GM18508 (cell line): ENCODE measurements around the gene UGT2B15.
"Not testable (repeated sequence)": the region's sequence is repeated elsewhere in the genome, so short reads cannot be mapped to it uniquely, and the experiment has no call there.

ENCODE experiments used
- ATAC-seq: cut with Tn5 transposase; IDR thresholded peaks from one replicate; pipeline ENCODE4 v1.9.1; 2021; ENCODE audit warnings: moderate number of reproducible peaks; ENCODE audit not compliant: insufficient read depth, unreplicated experiment

Gene UGT2B15

GRCh38 chr4:68670479-68670939 is at the start of gene UGT2B15:
TSS of gene UGT2B15 (minus strand) at chr4:68670652. CDS start at chr4:68670618, 34 bp downstream.
- not testable (repeated sequence) for ATAC-seq

DNA sequence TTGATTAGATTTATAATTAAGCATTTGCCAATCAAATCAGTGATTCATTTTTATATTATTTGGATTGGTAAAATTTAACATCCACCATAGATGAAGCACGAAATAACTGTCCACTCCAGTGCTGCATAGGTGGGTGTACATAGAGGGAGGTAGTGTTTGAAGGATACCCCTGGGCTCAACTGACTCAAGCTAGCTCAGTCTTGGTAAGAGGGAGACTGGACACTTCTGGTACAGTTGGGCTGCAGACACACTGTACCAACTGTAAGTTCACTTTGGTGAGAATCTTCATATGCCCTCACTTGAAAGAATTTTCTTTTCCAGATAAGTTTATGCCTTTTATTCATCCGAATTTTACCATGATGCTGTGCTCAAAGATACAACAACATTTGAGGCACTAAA is 48.6 kb upstream of the UGT2B15 start:
- no peak for ATAC-seq

- ATAC-seq: no peak
These were observed 48.1 kb upstream of the UGT2B15 start for GRCh38 chr4:68718447-68719074.

GRCh38 chr4:68717999-68718398 is 47.5 kb upstream of the UGT2B15 start:
- ATAC-seq: no peak

DNA sequence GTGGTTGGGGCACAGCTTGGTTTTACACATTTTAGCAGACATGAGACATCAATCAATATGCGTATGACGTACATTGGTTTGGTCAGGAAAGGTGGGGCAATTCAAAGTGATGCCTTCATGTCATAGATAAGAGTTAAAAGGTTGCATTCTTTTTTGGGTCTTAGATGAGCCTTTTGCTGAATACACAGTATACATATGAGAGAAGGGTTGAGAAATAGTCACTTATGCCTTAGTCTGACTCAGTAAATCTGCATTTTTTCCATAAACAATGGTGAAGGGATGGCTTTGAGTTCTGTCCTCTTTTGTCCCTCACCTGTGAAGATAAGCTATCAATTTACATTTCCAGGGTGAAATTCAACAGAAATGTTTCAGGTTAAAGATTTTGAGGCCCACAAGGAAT is 43.9 kb upstream of the UGT2B15 start:
- ATAC-seq: no peak

- ATAC-seq: no peak
These were observed 41.8 kb upstream of the UGT2B15 start for GRCh38 chr4:68712207-68712606.

- no peak for ATAC-seq
These were observed 38.1 kb upstream of the UGT2B15 start for GRCh38 chr4:68708566-68708965.

DNA sequence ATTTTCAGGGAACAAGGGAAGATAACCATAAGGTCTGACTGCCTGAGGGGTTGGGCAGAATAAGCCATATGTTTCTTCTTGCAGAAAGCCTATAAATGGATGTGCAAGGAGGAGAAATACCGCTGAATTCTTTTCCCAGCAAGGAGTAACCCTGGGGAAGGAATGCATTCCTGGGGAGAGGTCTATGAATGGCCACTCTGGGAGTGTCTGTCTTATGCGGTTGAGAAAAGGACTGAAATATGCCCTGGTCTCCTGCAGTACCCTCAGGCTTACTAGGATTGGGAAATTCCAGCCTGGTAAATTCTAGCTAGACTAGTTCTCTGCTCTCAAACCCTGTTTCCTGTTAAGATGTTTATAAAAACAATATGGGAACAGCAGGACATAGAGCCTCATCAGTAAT is 32.7 kb upstream of the UGT2B15 start:
- ATAC-seq: not testable (repeated sequence)

DNA sequence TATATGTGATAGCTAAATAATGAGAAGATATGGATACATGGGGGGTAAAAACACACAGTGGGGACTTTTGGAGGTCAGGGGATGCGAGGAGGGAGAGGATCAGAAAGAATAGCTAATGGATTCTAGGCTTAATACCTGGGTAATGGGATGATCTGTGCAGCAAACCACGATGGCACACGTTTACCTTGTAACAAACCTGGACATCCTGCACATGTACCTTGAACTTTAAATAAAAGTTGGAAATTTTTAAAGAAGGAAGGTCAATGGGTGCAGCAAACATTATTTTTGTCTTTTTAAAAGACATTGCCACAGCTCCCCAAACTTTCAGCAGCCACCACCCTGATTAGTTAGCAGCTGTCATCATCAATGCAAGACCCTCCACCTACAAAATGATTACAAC is 29.7 kb upstream of the UGT2B15 start:
- ATAC-seq: no peak

- no peak for ATAC-seq
These were observed 23.0 kb upstream of the UGT2B15 start for GRCh38 chr4:68693325-68694075.

DNA sequence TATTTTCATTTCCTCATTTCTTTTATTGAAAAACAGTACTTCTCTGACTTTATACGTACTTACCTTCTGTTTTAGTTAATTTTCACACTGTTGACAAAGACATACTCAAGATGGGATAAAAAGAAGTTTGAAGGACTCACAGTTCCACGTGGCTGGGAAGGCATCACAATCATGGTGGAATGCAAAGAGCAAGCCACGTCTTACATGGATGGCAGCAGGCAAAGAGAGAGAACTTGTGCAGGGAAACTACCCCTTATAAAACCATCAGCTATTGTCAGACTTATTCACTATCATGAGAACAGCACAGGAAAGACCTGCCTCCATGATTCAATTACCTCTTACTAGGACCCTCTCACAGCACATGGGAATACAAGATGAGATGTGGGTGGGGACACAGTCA is 20.7 kb upstream of the UGT2B15 start:
- ATAC-seq: no peak

- no peak for ATAC-seq
These were observed 12.6 kb upstream of the UGT2B15 start for GRCh38 chr4:68683034-68683433.

DNA sequence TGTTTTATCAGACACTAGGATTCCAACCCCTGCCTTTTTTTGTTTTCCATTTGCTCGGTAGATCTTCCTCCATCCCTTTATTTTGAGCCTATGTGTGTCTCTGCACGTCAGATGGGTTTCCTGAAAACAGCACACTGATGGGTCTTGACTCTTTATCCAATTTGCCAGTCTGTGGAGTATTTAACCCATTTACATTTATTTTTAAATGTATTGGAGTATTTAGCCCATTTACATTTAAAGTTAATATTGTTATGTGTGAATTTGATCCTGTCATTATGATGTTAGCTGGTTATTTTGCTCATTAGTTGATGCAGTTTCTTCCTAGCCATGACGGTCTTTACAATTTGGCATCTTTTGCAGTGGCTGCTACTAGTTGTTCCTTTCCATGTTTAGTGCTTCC is 10.8 kb upstream of the UGT2B15 start:
- not testable (repeated sequence) for ATAC-seq

DNA sequence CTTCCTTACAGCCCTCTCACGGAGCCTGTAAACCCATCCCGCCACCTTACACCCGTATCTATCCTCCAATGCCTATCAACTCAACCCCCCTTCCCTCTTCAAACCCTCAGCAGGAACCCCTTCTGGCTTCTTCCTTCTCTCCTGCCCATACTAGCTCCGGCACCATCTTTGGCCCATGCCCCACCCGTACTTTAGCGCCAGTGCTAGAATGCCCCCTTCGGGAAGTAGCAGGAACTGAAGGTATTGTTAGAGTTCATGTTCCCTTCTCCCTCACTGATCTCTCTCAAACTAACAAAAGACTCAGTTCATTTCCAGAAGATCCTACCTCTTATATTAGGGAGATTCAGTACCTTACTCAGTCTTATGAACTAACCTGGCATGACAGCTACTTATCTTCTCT is 2.7 kb upstream of the UGT2B15 start:
- ATAC-seq: no peak

- not testable (repeated sequence) for ATAC-seq
These were observed 765 bp upstream of the UGT2B15 start for GRCh38 chr4:68671217-68671616.

DNA sequence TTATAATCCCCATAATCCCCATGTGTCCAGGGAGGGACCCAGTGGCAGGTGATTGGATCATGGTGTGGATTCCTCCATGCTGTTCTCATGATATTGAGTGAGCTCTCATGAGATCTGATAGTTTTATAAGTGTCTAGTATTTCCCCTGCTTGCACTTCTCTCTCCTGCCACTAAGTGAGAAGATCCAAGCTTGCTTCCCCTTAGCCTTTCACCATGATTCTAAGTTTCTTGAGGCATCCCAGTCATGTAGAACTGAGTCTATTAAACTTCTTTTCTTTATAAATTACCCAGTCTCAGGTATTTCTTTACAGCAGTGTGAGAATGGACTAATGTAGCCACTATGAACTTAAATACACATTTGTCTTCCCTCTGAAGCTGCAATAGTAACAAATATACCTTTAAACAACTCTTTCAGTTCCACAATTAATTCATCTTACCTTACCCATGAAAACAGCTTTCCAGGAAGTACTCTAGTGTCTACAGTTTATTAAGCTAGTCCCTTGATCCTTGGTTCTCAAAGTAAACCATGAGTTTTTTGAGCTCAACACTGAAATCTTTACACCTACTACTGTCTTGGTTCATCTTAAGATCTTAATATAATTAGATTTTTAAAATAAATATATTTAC is 1.8 kb downstream of the UGT2B15 start:
- ATAC-seq: not testable (repeated sequence)

- not testable (repeated sequence) for ATAC-seq
These were observed 2.9 kb downstream of the UGT2B15 start for GRCh38 chr4:68667551-68667950.

DNA sequence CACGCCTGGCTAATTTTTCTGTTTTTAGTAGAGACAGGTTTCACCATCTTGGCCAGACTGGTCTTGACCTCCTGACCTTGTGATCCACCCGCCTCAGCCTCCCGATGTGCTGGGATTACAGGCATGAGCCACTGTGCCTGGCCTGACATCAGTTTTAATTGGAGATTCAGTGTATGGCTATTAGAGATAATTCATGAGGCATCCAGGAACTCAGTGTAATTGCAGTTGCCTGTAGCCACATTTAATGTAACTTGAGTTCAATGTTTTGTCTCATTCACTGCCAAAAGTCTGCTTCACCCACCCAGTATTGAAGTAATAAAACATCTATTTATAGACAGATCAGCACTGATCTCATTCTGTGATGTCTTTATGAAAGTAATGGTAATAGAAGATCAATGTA is 5.7 kb downstream of the UGT2B15 start:
- ATAC-seq: not testable (repeated sequence)

- ATAC-seq: not testable (repeated sequence)
These were observed 7.4 kb downstream of the UGT2B15 start for GRCh38 chr4:68662836-68663574.

- ATAC-seq: no peak
These were observed 11.8 kb downstream of the UGT2B15 start for GRCh38 chr4:68658672-68659071.
